ENCODE results near the gene ASTN2.

DNA sequence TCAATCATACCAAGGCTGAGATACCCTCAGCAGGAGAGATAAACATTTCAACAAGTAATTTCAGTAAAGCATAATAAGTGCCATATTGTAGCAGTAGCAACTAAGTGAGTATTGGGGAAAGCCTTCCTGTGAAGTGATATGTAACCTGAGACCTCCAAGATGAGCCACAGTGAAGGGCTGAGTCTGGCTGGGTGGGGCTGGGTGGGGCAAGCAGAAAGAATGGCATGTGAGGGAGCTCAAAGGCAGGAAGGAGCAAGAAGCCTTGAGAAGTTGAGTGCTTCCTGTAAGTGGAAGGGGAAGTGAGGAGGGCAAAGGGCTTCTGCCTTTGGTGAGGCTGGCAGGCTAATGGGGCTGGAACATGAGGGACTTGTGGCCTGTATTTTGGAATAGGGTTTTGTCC, 19.7 kb upstream of the ASTN2 start:
- TF ChIP-seq CTCF (IDR thresholded peaks at IDR 0.05; ENCODE audit: low read length) (no peak), EZH2 (optimal IDR thresholded peaks at IDR 0.05; ENCODE audit: low read depth, low read length) (no peak), EZH2phosphoT487 (IDR thresholded peaks at IDR 0.05; ENCODE audit: low read length) (no peak)

Measured in MM.1S (cell line).